GM12801 (cell line): ENCODE results near the gene JMJD1C.

ENCODE experiments used
- CTCF ChIP-seq: IDR thresholded peaks from one replicate; pipeline ENCODE4 v1.5.1; 2011; ENCODE audit warnings: control low read depth; ENCODE audit not compliant: insufficient read length; ENCODE audit errors: extremely low read depth

Gene JMJD1C

DNA sequence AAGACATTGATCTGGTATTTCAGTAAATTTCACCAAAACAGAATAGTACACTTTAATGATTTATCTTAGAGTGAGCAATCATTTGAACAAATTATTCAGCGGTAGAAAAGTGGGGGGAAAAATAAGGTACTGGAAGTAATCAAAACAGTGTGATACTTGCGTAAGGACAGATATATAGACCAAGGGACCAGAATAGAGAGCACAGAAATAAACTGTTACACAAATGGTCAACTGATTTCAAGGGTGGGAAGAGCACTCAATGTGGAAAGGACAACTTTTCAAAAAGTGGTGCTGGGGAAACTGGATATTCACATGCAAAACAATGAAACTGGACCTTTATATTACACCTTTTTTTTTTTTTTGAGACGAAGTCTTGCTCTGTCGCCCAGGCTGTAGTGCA is 212.7 kb downstream of the JMJD1C start:
- no peak for TF ChIP-seq CTCF

DNA sequence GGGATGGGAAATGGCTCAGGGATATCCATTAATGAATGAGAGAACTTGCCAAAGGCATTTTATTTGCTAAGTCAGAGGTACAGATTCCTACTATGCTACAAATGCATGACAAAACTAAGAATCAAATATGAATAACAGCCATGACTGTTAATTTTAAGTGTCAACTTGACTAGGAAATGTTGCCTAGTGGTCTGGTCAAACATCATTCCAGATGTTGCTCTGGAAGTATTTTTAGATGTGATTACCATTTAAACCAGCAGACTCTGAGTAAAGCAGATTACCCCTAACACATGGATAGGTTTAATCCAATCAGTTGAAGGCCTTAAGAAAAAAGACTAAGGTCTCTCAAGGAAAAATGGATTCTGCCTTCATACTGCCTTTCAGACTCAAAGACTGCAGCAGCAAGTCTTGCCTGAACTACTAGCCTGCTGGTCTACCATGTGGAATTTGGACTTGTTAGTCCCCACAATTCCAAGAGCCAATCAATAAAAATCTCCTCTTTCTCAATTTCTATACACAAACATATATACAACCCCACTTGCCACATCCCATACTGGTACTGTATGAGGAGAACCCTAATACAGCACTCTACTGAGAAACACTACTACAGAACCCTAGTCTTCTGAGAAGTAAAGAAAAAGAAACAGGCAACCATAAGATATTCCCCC is 213.5 kb downstream of the JMJD1C start:
- no peak for TF ChIP-seq CTCF

- TF ChIP-seq CTCF, result no peak
These were observed 215.7 kb downstream of the JMJD1C start for GRCh38 chr10:63250032-63250431.

DNA sequence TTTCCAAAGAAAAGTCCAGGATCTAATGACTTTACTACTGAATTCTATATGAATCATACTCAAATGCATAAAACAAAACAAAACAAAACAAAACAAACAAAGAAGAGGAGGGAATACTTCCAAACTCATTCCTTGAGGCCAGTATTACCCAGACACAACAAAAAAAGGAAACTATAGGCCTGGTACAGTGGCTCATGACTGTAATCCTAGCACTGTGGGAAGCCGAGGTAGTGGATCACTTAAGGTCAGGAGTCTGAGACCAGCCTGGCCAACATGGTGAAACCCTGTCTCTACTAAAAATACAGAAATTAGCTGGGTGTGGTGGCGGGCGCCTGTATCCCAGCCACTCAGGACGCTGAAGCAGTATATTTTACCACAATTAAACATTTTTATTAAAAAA is 218.0 kb downstream of the JMJD1C start:
- no peak for TF ChIP-seq CTCF

DNA sequence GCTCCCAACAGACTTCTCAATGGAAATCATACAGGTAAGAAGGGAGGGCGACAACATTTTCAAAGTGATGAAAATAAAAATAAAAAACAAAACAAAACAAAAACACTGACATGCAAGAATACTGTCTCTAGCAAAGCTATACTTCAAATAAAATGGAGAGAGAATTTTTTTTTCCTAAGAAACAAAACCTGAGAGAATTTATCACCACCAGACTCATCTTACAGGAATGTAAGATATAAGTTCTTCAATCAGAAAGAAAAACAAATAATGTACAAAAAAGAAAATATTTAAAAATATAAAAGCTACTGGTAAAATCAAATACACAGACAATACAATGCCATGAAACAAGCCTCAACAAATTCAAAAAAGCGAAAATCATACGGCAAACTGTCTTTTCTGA is 219.4 kb downstream of the JMJD1C start:
- TF ChIP-seq CTCF, result no peak

- no peak for TF ChIP-seq CTCF
These were observed 223.9 kb downstream of the JMJD1C start for GRCh38 chr10:63241841-63242281.

GRCh38 chr10:63240807-63241206 is 225.0 kb downstream of the JMJD1C start:
- no peak for TF ChIP-seq CTCF

- TF ChIP-seq CTCF, result no peak
These were observed 227.3 kb downstream of the JMJD1C start for GRCh38 chr10:63238501-63238900.
